ENCODE measurements around the gene HRCT1.

DNA sequence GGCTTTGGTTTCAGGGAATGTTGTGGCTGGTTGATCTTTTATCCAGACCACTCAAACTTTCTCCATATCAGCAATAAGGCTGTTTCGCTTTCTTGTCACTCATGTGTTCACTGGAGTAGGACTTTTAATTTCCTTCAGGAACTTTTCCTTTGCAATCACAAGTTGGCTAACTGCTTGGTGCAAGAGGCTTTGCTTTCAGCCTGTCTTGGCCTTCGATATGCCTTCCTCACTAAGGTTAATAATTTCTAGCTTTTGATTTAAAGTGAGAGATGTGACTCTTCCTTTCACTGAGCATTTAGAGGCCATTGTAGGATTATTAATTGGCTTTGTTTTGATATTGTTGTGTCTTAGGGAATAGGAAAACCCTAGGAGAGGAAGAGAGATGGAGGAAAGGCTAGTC, 7.0 kb upstream of the HRCT1 start:
- TF ChIP-seq CTCF (IDR thresholded peaks at IDR 0.05; ENCODE audit: borderline replicate concordance, extremely low read depth, low read length, poor library complexity, severe bottlenecking) (no peak), EZH2 (IDR thresholded peaks at IDR 0.05; ENCODE audit: borderline replicate concordance, low read depth, low read length, severe bottlenecking) (no peak)
